ENCODE data around the gene BRMS1.
A peak's percentile ranks its signal among the peaks of the same experiment; 100 is the strongest.
"Not testable (repeated sequence)": the region's sequence is repeated elsewhere in the genome, so short reads cannot be mapped to it uniquely, and the experiment has no call there.

The BRMS1 gene

GRCh38 chr11:66324664-66325063, 20.2 kb downstream of the BRMS1 start:
- DNase-seq (ENCODE audit: low read depth, low spot score), result no peak

- DNase-seq (ENCODE audit: low read depth, low spot score), result no peak
Observed at GRCh38 chr11:66323684-66324083, 21.2 kb downstream of the BRMS1 start.

GRCh38 chr11:66322732-66323427, 22.0 kb downstream of the BRMS1 start:
- DNase-seq (ENCODE audit: low read depth, low spot score), result no peak

GRCh38 chr11:66321606-66322005, 23.3 kb downstream of the BRMS1 start:
- DNase-seq (ENCODE audit: low read depth, low spot score), result no peak

GRCh38 chr11:66320748-66321147, 24.2 kb downstream of the BRMS1 start:
- DNase-seq (ENCODE audit: low read depth, low spot score), result not testable (repeated sequence)

DNA sequence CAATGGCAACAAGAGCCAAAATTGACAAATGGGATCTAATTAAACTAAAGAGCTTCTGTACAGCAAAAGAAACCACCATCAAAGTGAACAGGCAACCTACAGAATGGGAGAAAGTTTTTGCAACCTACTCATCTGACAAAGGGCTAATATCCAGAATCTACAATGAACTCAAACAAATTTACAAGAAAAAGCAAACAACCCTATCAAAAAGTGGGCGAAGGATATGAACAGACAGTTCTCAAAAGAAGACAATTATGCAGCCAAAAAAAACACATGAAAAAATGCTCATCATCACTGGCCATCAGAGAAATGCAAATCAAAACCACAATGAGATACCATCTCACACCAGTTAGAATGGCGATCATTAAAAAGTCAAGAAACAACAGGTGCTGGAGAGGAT, 24.6 kb downstream of the BRMS1 start:
- DNase-seq (ENCODE audit: low read depth, low spot score), result not testable (repeated sequence)

DNA sequence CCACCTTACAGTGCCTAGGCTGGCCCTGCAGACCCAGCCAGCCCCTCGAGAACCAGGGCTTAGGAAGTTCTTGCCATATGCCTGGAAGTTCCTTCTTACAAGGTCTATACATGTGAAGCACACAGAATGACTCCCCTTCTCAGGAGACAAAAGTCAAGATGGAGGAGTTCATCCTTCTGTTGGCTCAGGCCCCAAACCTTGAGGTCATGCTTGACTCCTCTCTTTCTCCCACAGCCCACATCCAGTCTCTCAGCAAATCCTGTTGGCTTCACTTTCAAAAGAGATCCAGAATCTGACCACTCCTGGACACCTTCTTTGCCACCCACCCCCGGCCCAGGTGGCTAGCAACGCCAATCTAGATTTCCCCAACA, 26.3 kb downstream of the BRMS1 start:
- DNase-seq (ENCODE audit: low read depth, low spot score), result no peak

DNA sequence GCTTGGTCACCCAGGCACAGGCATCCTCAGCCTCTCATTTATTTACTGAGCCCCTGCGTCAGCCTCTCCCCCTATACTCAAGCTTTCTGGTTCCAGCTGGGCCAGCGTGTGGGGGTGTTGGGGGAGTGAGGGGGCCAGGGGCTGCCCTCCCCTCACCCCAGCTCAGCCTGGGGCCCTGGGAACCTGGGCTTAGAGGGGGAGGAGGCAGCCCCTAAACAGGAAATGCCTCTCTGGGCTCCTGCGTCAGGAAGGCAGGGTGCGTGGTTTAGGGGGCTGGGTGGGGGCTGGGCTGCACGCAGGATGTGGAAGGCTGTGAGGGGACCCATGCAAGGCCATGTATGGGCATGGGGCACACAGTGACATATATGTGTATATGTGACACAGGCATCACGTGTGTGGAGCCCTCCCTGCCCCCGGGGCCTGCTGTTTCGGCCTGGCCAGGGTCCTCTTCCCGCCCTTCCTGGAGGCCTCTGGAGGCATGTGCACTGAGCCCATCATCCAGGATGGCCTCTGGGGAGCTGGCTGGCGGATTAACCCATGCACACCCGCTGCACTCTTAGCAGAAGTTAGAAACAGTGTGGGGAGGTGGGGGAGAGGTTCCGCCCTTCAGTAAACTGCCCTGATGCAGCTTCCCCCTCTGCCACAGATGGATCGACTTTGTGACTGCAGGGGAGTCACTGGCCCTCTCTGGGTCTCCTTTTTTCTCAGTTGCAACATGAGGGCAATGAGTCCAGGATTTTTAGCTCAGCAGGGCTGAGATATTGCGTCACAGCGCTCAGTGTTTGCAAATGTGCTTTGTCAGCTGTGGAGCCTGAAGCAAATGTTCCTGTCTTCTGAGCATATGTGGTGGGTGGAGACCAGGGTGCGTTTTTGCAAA, 26.9 kb downstream of the BRMS1 start:
- peak; percentile 85 for DNase-seq (ENCODE audit: low read depth, low spot score)

DNA sequence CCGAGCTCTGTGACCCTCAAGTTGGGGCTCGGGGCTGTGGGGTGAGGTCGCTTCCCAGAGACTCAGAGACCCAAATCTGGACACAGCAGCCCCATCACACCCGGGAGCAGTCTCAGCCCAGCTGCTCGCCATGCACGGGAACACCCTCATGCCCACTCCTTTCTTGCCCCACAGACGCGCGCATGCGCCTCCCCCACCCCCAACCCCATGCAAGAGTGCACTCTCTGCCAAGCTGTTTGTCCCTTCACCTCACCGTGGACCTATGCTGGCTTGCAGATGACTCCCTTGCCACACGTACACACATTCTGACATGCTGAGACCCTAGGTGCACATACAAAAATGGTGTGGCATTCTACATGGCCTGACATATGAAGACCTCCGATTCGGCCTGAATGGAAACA, 27.6 kb downstream of the BRMS1 start:
- DNase-seq (ENCODE audit: low read depth, low spot score), result peak; percentile 59

DNA sequence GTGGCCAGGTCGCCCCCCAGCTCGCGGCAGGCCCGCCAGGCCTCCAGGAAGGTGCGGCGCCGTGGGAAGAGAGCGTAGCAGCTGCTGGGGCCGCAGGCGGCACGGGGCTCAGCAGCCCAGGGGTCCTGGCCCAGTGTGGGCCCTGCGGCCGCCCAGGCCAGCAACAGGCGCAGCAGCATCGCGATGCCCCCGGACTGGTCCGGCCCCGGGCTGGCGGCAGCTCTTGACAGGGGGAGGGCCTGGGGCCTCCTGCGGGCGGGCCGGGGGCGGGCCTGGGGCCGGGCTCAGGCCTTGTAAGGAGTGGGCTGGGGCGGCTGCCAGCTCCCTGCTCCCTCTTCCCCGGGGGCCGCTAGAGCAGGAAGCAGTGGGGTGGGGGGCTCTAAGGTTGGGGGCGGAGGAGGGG, 28.1 kb downstream of the BRMS1 start, which contains the start of gene CD248:
Gene CD248 (minus strand): TSS at position 196 of the 403 bp plus-strand sequence. CDS start 17 bp downstream, at position 179.
- no peak for DNase-seq (ENCODE audit: low read depth, low spot score)

GRCh38 chr11:66315921-66316811, 28.7 kb downstream of the BRMS1 start:
- DNase-seq (ENCODE audit: low read depth, low spot score), result no peak

DNA sequence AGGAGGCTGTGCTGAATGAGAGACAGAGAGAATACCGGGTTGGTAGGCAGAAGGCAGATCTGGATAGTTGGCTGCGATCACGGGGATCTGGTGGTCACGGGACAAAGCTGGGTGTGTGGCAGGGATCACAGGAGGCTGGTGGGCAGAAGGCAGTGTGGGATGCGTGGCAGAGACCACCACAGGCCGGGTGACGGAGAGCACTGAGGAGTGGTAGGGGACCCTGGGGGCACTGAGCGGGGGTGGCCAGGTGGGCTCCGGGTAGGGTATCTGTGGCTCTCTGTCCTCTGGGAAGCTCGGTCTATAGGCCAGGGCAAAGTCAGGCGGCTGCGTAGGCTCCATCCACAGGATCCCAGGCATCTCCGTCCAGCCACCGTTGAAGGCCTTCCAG, 29.4 kb downstream of the BRMS1 start:
- DNase-seq (ENCODE audit: low read depth, low spot score), result no peak

DNA sequence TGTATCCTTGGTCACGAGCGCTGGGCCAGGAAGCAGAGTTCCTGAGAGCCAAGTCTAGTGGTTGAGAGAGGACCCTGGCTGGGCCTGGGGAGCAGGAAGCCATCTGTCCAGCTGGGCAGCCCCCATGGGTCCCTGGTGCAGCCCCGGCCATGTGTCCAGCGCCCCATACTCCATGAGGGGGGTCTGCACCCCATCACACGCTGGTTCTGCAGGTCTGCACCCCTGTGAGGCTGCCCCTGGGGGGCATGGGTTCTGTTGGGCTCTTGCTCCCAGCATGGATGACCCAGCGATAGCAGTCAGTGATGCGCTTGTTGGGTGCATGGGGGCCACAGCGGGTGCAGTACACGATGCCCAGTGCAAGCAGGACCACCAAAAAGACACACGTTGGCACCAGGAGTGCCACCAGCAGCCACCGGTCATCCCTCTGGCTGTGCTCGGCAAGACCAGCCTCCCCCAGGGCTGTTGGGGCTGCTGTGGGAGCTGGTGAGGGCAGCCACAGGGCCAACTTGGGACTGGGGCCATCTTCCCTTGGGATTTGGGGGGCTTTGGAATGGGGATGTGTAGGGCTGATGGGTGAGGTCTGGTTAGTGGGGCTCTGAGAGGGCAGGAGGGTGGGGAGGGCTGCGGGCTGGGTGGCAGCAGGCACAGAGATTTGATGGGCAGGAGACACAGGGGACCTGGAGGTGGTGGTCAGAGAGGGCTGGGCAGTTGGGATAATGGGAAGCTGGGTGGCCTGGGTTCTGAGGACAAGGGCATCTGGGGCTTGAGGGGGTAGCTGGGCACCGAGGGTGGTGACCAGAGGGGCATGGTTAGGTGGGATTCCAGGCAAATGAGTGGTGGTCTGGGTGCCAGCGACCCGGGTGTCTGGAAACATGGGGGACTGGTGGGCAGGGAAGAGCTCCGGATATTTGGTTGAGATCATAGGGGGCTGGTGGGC, 30.1 kb downstream of the BRMS1 start:
- DNase-seq (ENCODE audit: low read depth, low spot score), result no peak

DNA sequence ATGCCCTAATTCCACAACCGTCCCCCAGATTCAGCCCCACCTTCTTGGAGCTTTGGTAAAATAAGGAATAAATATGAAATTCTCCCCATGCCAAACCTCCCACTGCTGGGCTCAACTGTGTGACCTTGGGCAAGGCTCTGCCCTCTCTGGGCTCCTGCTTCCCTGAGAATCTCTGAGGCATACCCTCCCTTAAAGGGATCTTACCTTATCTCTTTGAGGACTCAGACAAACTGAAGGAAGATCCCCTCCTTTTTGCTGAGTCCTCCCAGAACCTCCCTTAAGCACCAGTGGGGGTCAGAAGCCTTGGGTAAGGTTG, 30.8 kb downstream of the BRMS1 start:
- no peak for DNase-seq (ENCODE audit: low read depth, low spot score)

GRCh38 chr11:66313321-66314185, 31.4 kb downstream of the BRMS1 start:
- no peak for DNase-seq (ENCODE audit: low read depth, low spot score)

- peak; percentile 99 for DNase-seq (ENCODE audit: low read depth, low spot score)
Observed at GRCh38 chr11:66312549-66313320, 32.2 kb downstream of the BRMS1 start.

DNA sequence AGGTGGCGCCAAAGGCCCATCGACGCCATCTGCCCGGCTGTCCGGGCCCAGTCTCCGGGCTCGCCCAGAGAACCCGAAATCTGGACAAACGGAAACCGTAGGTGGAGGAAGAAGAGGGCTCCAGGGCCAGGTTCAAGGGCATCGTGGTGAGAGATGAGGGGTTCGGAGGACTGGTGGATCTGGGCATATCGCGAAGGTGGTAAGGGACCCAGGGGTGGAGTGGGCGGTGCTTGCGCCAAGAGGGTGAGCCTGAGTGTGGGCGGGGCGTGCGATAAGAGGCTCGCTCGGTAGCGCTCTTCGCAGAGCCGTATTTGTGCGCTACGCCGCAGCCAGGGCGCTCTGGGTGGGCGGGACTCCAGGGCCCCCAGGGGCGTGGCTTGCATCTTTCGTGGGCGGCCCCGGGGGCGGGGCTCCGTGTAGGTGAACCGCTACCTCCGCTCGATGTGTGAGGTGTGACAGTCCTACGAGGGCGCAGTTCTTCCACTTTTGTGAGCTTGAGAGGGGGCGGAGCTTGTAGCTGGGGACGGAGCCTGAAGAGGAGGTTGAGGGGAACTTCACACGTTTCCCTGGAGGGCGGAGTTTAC, 32.8 kb downstream of the BRMS1 start:
- no peak for DNase-seq (ENCODE audit: low read depth, low spot score)

- DNase-seq (ENCODE audit: low read depth, low spot score), result no peak
Observed at GRCh38 chr11:66311470-66311964, 33.4 kb downstream of the BRMS1 start.
